ENCODE data around the gene B4GALT2.

GRCh38 chr1:43945674-43946235 is 33.3 kb upstream of the B4GALT2 start:
- no peak for TF ChIP-seq CTCF (IDR thresholded peaks at IDR 0.05)
- no peak for TF ChIP-seq POLR2AphosphoS5 (IDR thresholded peaks at IDR 0.05)
- no peak for TF ChIP-seq POLR2A (IDR thresholded peaks at IDR 0.05)
